Measurements from ENCODE around the gene ASB15.

The ASB15 gene

GRCh38 chr7:123562121-123562520, 39.5 kb upstream of the ASB15 start:
- H3K4me3 ChIP-seq (ENCODE audit: insufficient read depth in 1 of 2, low read depth in 1 of 2, low read length in 2 of 2): no peak overlapping the region
- H4K8ac ChIP-seq (ENCODE audit: low read length): no peak overlapping the region
- no peaks in the 10 kb centered on the region for H3K9me3 ChIP-seq (ENCODE audit: control insufficient read depth, low read length)
- H2AK5ac ChIP-seq (ENCODE audit: low read length, severe bottlenecking): no peak overlapping the region
- no peaks in the 10 kb centered on the region for H3K79me1 ChIP-seq (replicated peaks; ENCODE audit: low read length, poor library complexity, severe bottlenecking)
- no peak overlapping the region for H4K91ac ChIP-seq (ENCODE audit: low read length)
- no peak overlapping the region for H3K4me2 ChIP-seq (ENCODE audit: low read length, poor library complexity, severe bottlenecking)
- no peak overlapping the region for H2BK120ac ChIP-seq (ENCODE audit: low read depth, low read length)
- H3K27ac ChIP-seq (ENCODE audit: low read length, poor library complexity, severe bottlenecking): no peak overlapping the region
- H3K4me1 ChIP-seq (ENCODE audit: control insufficient read depth, insufficient read depth, low read depth, low read length): no peaks in the 10 kb centered on the region
- no peak overlapping the region for H3K9ac ChIP-seq (ENCODE audit: low read length)
- H2BK5ac ChIP-seq (ENCODE audit: low read depth, low read length, poor library complexity, severe bottlenecking): no peak overlapping the region
- no peak overlapping the region for H3K18ac ChIP-seq (ENCODE audit: low read depth in 1 of 2, low read length in 2 of 2)
- no peak overlapping the region for H3K14ac ChIP-seq (ENCODE audit: low read length in 2 of 2)
- H3K23ac ChIP-seq (ENCODE audit: low read length in 2 of 2): no peak overlapping the region
- no peaks in the 10 kb centered on the region for H3K27me3 ChIP-seq (ENCODE audit: control insufficient read depth in 1 of 2, insufficient read depth in 1 of 2, low read length in 2 of 2)
- DNase-seq: no peak
- H3K36me3 ChIP-seq (ENCODE audit: control insufficient read depth in 1 of 2, insufficient read depth in 2 of 2, low read depth in 1 of 2, low read length in 2 of 2): no peaks in the 10 kb centered on the region
- H3K4ac ChIP-seq (ENCODE audit: low read depth in 1 of 2, low read length in 2 of 2): no peak overlapping the region
- no peak overlapping the region for H2BK12ac ChIP-seq (ENCODE audit: low read length in 2 of 2)
- no peak overlapping the region for H2BK15ac ChIP-seq (ENCODE audit: low read depth, poor library complexity, severe bottlenecking)
- no peak overlapping the region for H2AFZ ChIP-seq (ENCODE audit: low read depth, low read length)

- Histone ChIP-seq H3K36me3 (ENCODE audit: control insufficient read depth in 1 of 2, insufficient read depth in 2 of 2, low read depth in 1 of 2, low read length in 2 of 2) (no peaks in the 10 kb centered on the region), H3K4ac (ENCODE audit: low read depth in 1 of 2, low read length in 2 of 2) (no peak overlapping the region), H4K8ac (ENCODE audit: low read length) (no peak overlapping the region), H3K18ac (ENCODE audit: low read depth in 1 of 2, low read length in 2 of 2) (no peak overlapping the region), H2BK12ac (ENCODE audit: low read length in 2 of 2) (no peak overlapping the region), H3K4me1 (ENCODE audit: control insufficient read depth, insufficient read depth, low read depth, low read length) (no peaks in the 10 kb centered on the region), H3K9ac (ENCODE audit: low read length) (no peak overlapping the region), H2AK5ac (ENCODE audit: low read length, severe bottlenecking) (no peak overlapping the region), H3K14ac (ENCODE audit: low read length in 2 of 2) (no peak overlapping the region), H3K23ac (ENCODE audit: low read length in 2 of 2) (no peak overlapping the region), H3K4me3 (ENCODE audit: insufficient read depth in 1 of 2, low read depth in 1 of 2, low read length in 2 of 2) (no peak overlapping the region), H3K79me1 (replicated peaks; ENCODE audit: low read length, poor library complexity, severe bottlenecking) (no peaks in the 10 kb centered on the region), H2AFZ (ENCODE audit: low read depth, low read length) (no peak overlapping the region), H3K9me3 (ENCODE audit: control insufficient read depth, low read length) (no peaks in the 10 kb centered on the region), H3K27ac (ENCODE audit: low read length, poor library complexity, severe bottlenecking) (no peak overlapping the region), H4K91ac (ENCODE audit: low read length) (no peak overlapping the region), H3K27me3 (ENCODE audit: control insufficient read depth in 1 of 2, insufficient read depth in 1 of 2, low read length in 2 of 2) (no peaks in the 10 kb centered on the region), H2BK15ac (ENCODE audit: low read depth, poor library complexity, severe bottlenecking) (no peak overlapping the region), H3K4me2 (ENCODE audit: low read length, poor library complexity, severe bottlenecking) (no peak overlapping the region), H2BK5ac (ENCODE audit: low read depth, low read length, poor library complexity, severe bottlenecking) (no peak overlapping the region), H2BK120ac (ENCODE audit: low read depth, low read length) (no peak overlapping the region)
- no peak for DNase-seq
- WGBS: 90% methylated on average over 2 of the region's 2 CpGs
Measured at GRCh38 chr7:123569352-123570010, 32.1 kb upstream of the ASB15 start.

- H3K4me1 ChIP-seq (ENCODE audit: control insufficient read depth, insufficient read depth, low read depth, low read length): no peaks in the 10 kb centered on the region
- no peak overlapping the region for H3K23ac ChIP-seq (ENCODE audit: low read length in 2 of 2)
- H3K9ac ChIP-seq (ENCODE audit: low read length): no peak overlapping the region
- H3K4me3 ChIP-seq (ENCODE audit: insufficient read depth in 1 of 2, low read depth in 1 of 2, low read length in 2 of 2): no peak overlapping the region
- H2AFZ ChIP-seq (ENCODE audit: low read depth, low read length): no peak overlapping the region
- no peak overlapping the region for H2BK5ac ChIP-seq (ENCODE audit: low read depth, low read length, poor library complexity, severe bottlenecking)
- no peak overlapping the region for H3K4ac ChIP-seq (ENCODE audit: low read depth in 1 of 2, low read length in 2 of 2)
- H3K4me2 ChIP-seq (ENCODE audit: low read length, poor library complexity, severe bottlenecking): no peak overlapping the region
- no peak overlapping the region for H3K18ac ChIP-seq (ENCODE audit: low read depth in 1 of 2, low read length in 2 of 2)
- H2BK120ac ChIP-seq (ENCODE audit: low read depth, low read length): peak overlapping the region; percentile 19
- no peak overlapping the region for H3K14ac ChIP-seq (ENCODE audit: low read length in 2 of 2)
- no peak overlapping the region for H2BK15ac ChIP-seq (ENCODE audit: low read depth, poor library complexity, severe bottlenecking)
- H3K27ac ChIP-seq (ENCODE audit: low read length, poor library complexity, severe bottlenecking): no peak overlapping the region
- H3K79me1 ChIP-seq (replicated peaks; ENCODE audit: low read length, poor library complexity, severe bottlenecking): no peaks in the 10 kb centered on the region
- H3K9me3 ChIP-seq (ENCODE audit: control insufficient read depth, low read length): no peaks in the 10 kb centered on the region
- WGBS: 96% methylated on average over 3 of the region's 4 CpGs
- H3K27me3 ChIP-seq (ENCODE audit: control insufficient read depth in 1 of 2, insufficient read depth in 1 of 2, low read length in 2 of 2): no peaks in the 10 kb centered on the region
- peak overlapping the region; percentile 64 for H4K8ac ChIP-seq (ENCODE audit: low read length)
- no peaks in the 10 kb centered on the region for H3K36me3 ChIP-seq (ENCODE audit: control insufficient read depth in 1 of 2, insufficient read depth in 2 of 2, low read depth in 1 of 2, low read length in 2 of 2)
- H2AK5ac ChIP-seq (ENCODE audit: low read length, severe bottlenecking): no peak overlapping the region
- no peak overlapping the region for H2BK12ac ChIP-seq (ENCODE audit: low read length in 2 of 2)
- H4K91ac ChIP-seq (ENCODE audit: low read length): peak overlapping the region; percentile 61
- DNase-seq: no peak
Measured at GRCh38 chr7:123570390-123571182, 31.0 kb upstream of the ASB15 start.

- no peaks in the 10 kb centered on the region for H3K27me3 ChIP-seq (ENCODE audit: control insufficient read depth in 1 of 2, insufficient read depth in 1 of 2, low read length in 2 of 2)
- H3K4me2 ChIP-seq (ENCODE audit: low read length, poor library complexity, severe bottlenecking): no peak overlapping the region
- H3K14ac ChIP-seq (ENCODE audit: low read length in 2 of 2): no peak overlapping the region
- WGBS: no CpG with 5 or more reads among the region's 1 CpG
- H2BK15ac ChIP-seq (ENCODE audit: low read depth, poor library complexity, severe bottlenecking): no peak overlapping the region
- H3K36me3 ChIP-seq (ENCODE audit: control insufficient read depth in 1 of 2, insufficient read depth in 2 of 2, low read depth in 1 of 2, low read length in 2 of 2): no peaks in the 10 kb centered on the region
- no peak for DNase-seq
- no peaks in the 10 kb centered on the region for H3K9me3 ChIP-seq (ENCODE audit: control insufficient read depth, low read length)
- H3K18ac ChIP-seq (ENCODE audit: low read depth in 1 of 2, low read length in 2 of 2): no peak overlapping the region
- H3K27ac ChIP-seq (ENCODE audit: low read length, poor library complexity, severe bottlenecking): no peak overlapping the region
- no peak overlapping the region for H3K4ac ChIP-seq (ENCODE audit: low read depth in 1 of 2, low read length in 2 of 2)
- H2BK5ac ChIP-seq (ENCODE audit: low read depth, low read length, poor library complexity, severe bottlenecking): no peak overlapping the region
- no peak overlapping the region for H2AK5ac ChIP-seq (ENCODE audit: low read length, severe bottlenecking)
- no peak overlapping the region for H3K4me3 ChIP-seq (ENCODE audit: insufficient read depth in 1 of 2, low read depth in 1 of 2, low read length in 2 of 2)
- no peak overlapping the region for H3K9ac ChIP-seq (ENCODE audit: low read length)
- no peaks in the 10 kb centered on the region for H3K79me1 ChIP-seq (replicated peaks; ENCODE audit: low read length, poor library complexity, severe bottlenecking)
- H2BK120ac ChIP-seq (ENCODE audit: low read depth, low read length): no peak overlapping the region
- H2BK12ac ChIP-seq (ENCODE audit: low read length in 2 of 2): no peak overlapping the region
- H2AFZ ChIP-seq (ENCODE audit: low read depth, low read length): no peak overlapping the region
- H3K23ac ChIP-seq (ENCODE audit: low read length in 2 of 2): no peak overlapping the region
- no peak overlapping the region for H4K91ac ChIP-seq (ENCODE audit: low read length)
- H3K4me1 ChIP-seq (ENCODE audit: control insufficient read depth, insufficient read depth, low read depth, low read length): no peaks in the 10 kb centered on the region
- no peak overlapping the region for H4K8ac ChIP-seq (ENCODE audit: low read length)
Measured at GRCh38 chr7:123571187-123571586, 30.4 kb upstream of the ASB15 start.
